GM23338 (cell line): Measurements from ENCODE around the gene POU6F1.

Experiments used
- CREB1 ChIP-seq: fragments of 250-450 bp; sonication (Bioruptor Pico); IDR thresholded peaks from 2 replicates; pipeline ENCODE4 v1.5.0; 2020; ENCODE audit warnings: low read depth, mild to moderate bottlenecking, moderate library complexity
- CTCF ChIP-seq, 2 experiments: fragments of 200-600 bp in 1 of 2; sonication (generic) in 1 of 2; conservative IDR thresholded peaks; 2 replicates each; pipeline versions ENCODE4 v1.5.1 to v1.6.1; 2016 to 2017; ENCODE audit warnings: antibody characterized with exemption in 2 of 2, low read depth in 2 of 2, mild to moderate bottlenecking in 2 of 2, moderate library complexity in 1 of 2
- ETS1 ChIP-seq: IDR thresholded peaks from 2 replicates; pipeline ENCODE4 v1.6.1; 2016; ENCODE audit warnings: antibody characterized with exemption
- EZH2 ChIP-seq: fragments of 200-600 bp; sonication (generic); IDR thresholded peaks from one replicate; pipeline ENCODE4 v1.8.0; 2017; ENCODE audit warnings: antibody characterized with exemption, mild to moderate bottlenecking, low read depth; ENCODE audit not compliant: unreplicated experiment
- EZH2phosphoT487 ChIP-seq: fragments of 200-600 bp; sonication (generic); IDR thresholded peaks from one replicate; pipeline ENCODE4 v1.8.1; 2018; ENCODE audit warnings: antibody characterized with exemption; ENCODE audit not compliant: unreplicated experiment
- JUNB ChIP-seq: IDR thresholded peaks from one replicate; pipeline ENCODE4 v1.6.1; 2016; ENCODE audit warnings: antibody characterized with exemption; ENCODE audit not compliant: unreplicated experiment
- NANOG ChIP-seq: IDR thresholded peaks from 2 replicates; pipeline ENCODE4 v1.6.1; 2016; ENCODE audit warnings: antibody characterized with exemption, borderline replicate concordance
- POLR2AphosphoS5 ChIP-seq: IDR thresholded peaks from 2 replicates; pipeline ENCODE4 v1.6.1; 2016; ENCODE audit warnings: antibody characterized with exemption, low read depth
- REST ChIP-seq: IDR thresholded peaks from one replicate; pipeline ENCODE4 v1.6.1; 2018; ENCODE audit warnings: antibody characterized with exemption; ENCODE audit not compliant: unreplicated experiment
- STAT1 ChIP-seq: IDR thresholded peaks from one replicate; pipeline ENCODE4 v1.6.1; 2016; ENCODE audit warnings: antibody characterized with exemption; ENCODE audit not compliant: unreplicated experiment
- ZNF114 ChIP-seq: fragments of 250-450 bp; sonication (Bioruptor Pico); IDR thresholded peaks from 2 replicates; pipeline ENCODE4 v1.5.0; 2020; ENCODE audit warnings: mild to moderate bottlenecking, moderate library complexity
- ZNF331 ChIP-seq: fragments of 250-450 bp; sonication (Bioruptor Pico); IDR thresholded peaks from 2 replicates; pipeline ENCODE4 v1.5.0; 2020; ENCODE audit warnings: low read depth, mild to moderate bottlenecking, moderate library complexity
- ZNF462 ChIP-seq: fragments of 250-450 bp; sonication (Bioruptor Pico); IDR thresholded peaks from 2 replicates; pipeline ENCODE4 v1.5.0; 2020; ENCODE audit warnings: mild to moderate bottlenecking, moderate library complexity

GRCh38 chr12:51247523-51248206, 29.8 kb upstream of the POU6F1 start:
- TF ChIP-seq JUNB (no peak), CTCF (conservative IDR thresholded peaks at IDR 0.05; ENCODE audit: low read depth in 2 of 2) (no peak), EZH2phosphoT487 (no peak), POLR2AphosphoS5 (no peak), REST (no peak), EZH2 (no peak), CREB1 (no peak), STAT1 (no peak), ZNF331 (CRISPR knock-in tag) (no peak), ETS1 (no peak), NANOG (no peak), ZNF114 (CRISPR knock-in tag) (no peak), ZNF462 (CRISPR knock-in tag) (no peak)
